ENCODE measurements around the gene ARHGEF33.

- no peak for TF ChIP-seq CTCF (IDR thresholded peaks at IDR 0.05; ENCODE audit: poor library complexity)
- no peak for TF ChIP-seq EZH2phosphoT487 (IDR thresholded peaks at IDR 0.05; ENCODE audit: low read depth, severe bottlenecking, unreplicated experiment)
Measured at GRCh38 chr2:38948387-38948882, 58.8 kb downstream of the ARHGEF33 start.

Data from hepatocyte (in vitro differentiated cells).